ENCODE measurements around the gene TEX14.

DNA sequence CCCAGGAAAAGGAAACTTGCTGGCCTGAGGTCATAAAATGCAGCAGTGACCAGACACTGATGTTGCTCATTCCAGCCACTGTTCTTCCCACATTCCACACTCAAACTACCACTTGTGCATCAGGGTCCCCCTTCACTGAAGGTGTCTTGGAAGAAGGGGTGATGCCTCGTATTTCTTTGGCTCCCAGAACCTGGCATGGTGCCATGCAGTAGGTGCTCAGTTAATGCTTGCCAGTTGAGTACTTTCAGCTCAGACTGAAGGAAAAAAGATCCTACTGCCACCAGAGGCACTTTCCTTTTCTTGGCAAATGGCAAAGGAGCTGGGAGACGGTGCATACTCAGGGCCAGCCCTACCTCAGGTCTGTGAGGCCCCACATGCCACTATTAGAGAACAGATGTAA is 73.5 kb downstream of the TEX14 start:
- TF ChIP-seq, protein P1, sequence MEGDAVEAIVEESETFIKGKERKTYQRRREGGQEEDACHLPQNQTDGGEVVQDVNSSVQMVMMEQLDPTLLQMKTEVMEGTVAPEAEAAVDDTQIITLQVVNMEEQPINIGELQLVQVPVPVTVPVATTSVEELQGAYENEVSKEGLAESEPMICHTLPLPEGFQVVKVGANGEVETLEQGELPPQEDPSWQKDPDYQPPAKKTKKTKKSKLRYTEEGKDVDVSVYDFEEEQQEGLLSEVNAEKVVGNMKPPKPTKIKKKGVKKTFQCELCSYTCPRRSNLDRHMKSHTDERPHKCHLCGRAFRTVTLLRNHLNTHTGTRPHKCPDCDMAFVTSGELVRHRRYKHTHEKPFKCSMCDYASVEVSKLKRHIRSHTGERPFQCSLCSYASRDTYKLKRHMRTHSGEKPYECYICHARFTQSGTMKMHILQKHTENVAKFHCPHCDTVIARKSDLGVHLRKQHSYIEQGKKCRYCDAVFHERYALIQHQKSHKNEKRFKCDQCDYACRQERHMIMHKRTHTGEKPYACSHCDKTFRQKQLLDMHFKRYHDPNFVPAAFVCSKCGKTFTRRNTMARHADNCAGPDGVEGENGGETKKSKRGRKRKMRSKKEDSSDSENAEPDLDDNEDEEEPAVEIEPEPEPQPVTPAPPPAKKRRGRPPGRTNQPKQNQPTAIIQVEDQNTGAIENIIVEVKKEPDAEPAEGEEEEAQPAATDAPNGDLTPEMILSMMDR (IDR thresholded peaks at IDR 0.05): no peak
- no peak for TF ChIP-seq ZFX (IDR thresholded peaks at IDR 0.05; ENCODE audit: borderline replicate concordance)

Data from 22Rv1 (cell line).